Testis (tissue), 3 donors: Measurements from ENCODE around the gene CETP. TPM values are rescaled to one million over a fixed set of nuclear protein-coding genes. Genes with fewer than 3 reads are reported as not detected.
"Not testable (repeated sequence)": the region's sequence is repeated elsewhere in the genome, so short reads cannot be mapped to it uniquely, and the experiment has no call there.

Experiments used
- DNase-seq: peaks from one replicate; pipeline ENCODE4 v3.0.0-alpha.2; 2019
- H3K27ac ChIP-seq, 2 donors: fragments of 200-600 bp; sonication (generic); one replicate each; pipeline ENCODE4 v1.5.1; 2019
- H3K27me3 ChIP-seq: fragments of 200-600 bp; sonication (generic); one replicate; pipeline ENCODE4 v1.5.1; 2019
- H3K36me3 ChIP-seq: fragments of 200-600 bp; sonication (generic); one replicate; pipeline ENCODE4 v1.5.1; 2017; ENCODE audit warnings: low read depth; ENCODE audit errors: missing control alignments
- H3K4me1 ChIP-seq: fragments of 200-600 bp; sonication (generic); one replicate; pipeline ENCODE4 v1.5.1; 2019
- H3K4me3 ChIP-seq, 2 donors: fragments of 200-600 bp; sonication (generic); one replicate each; pipeline ENCODE4 v1.5.1; 2017 to 2019
- H3K9me3 ChIP-seq: fragments of 200-600 bp; sonication (generic); one replicate; pipeline ENCODE4 v1.5.1; 2017
- POLR2A ChIP-seq: fragments of 450-650 bp; IDR thresholded peaks from one replicate; pipeline ENCODE4 v1.6.1; 2017; ENCODE audit warnings: antibody characterized with exemption, mild to moderate bottlenecking, moderate library complexity
- WGBS, 2 donors: methylation state at CpG; one replicate each; pipeline ENCODE4 v1.1.5; 2018; 5-methylcytosine and 5-hydroxymethylcytosine counted together
- intact Hi-C: fragments of 100-400 bp; cut with DNase I; formaldehyde crosslinking; loops from one replicate; pipeline ENCODE4 v1.15.1; 2023; ENCODE audit warnings: low total_unique reads
- polyA plus RNA-seq: library from polyadenylated mRNA; stranded (reverse); fragments of 350-450 nt; fragmentation: Illumina TruSeq; extraction: RNeasy Lipid Tissue Mini Kit (QIAGEN cat#74804); gene quantifications from one replicate; pipeline ENCODE4 v1.2.3, GENCODE V29; 2014; ENCODE audit warnings: low read depth, low replicate concordance; ENCODE audit not compliant: insufficient read depth
- total RNA-seq, 2 donors: library from RNA; depleted of rRNA; stranded (reverse); fragments of >200 nt; gene quantifications; one replicate each; pipeline ENCODE4 v1.2.3, GENCODE V29; 2016
- TF ChIP-seq, protein P1 (sequence below), 3 experiments: fragments of 450-650 bp in 2 of 3; fragments of 200-600 bp in 1 of 3; sonication (generic) in 1 of 3; IDR thresholded peaks; one replicate each; pipeline ENCODE4 v1.5.1; 2016 to 2019; ENCODE audit warnings: antibody characterized with exemption in 3 of 3, mild to moderate bottlenecking in 2 of 3, moderate library complexity in 1 of 3

The CETP gene
- total and polyA plus RNA-seq, 3 donors from 2014 or later = 0.24 to 0.69 (median 0.50) TPM

DNA sequence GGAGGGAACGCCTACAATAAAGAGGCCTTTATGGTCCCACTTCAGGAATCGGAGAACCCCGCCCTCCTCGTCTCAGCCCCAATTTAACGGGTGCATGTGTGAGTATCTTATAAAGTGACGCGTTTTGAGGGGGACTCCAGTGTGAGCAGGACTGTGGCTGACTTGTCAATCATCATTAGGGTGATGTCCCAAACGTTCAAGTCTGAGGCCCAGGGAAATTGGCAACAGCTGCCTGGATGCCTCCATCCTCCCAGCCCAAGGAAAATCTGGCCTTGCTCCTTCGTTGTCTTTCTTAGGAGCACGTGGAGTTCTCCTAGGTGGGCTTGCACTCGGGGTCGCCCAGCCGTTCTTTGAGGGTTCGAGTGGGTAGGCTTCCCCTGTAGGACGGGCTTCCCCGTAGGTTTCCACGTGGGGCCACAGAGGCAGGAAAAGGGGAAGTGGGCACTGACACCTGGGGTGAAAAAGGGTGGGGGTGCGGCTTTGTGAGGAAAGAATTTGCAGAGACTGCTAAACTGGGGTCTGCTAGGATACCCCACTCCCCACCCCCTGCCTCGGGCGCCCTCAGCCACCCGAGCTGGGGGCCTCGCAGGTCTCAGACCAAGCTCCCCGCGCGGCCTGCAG lies 30.4 kb upstream of the CETP start:
- H3K9me3 ChIP-seq = no peaks in the 10 kb centered on the region
- H3K36me3 ChIP-seq = no peaks in the 10 kb centered on the region
- H3K4me1 ChIP-seq = peaks cover 14% of the 10 kb centered on the region
- DNase-seq = no peak
- peak overlapping the region; percentile 92 to 98 for H3K27ac ChIP-seq
- no peak for TF ChIP-seq POLR2A
- TF ChIP-seq, protein P1, sequence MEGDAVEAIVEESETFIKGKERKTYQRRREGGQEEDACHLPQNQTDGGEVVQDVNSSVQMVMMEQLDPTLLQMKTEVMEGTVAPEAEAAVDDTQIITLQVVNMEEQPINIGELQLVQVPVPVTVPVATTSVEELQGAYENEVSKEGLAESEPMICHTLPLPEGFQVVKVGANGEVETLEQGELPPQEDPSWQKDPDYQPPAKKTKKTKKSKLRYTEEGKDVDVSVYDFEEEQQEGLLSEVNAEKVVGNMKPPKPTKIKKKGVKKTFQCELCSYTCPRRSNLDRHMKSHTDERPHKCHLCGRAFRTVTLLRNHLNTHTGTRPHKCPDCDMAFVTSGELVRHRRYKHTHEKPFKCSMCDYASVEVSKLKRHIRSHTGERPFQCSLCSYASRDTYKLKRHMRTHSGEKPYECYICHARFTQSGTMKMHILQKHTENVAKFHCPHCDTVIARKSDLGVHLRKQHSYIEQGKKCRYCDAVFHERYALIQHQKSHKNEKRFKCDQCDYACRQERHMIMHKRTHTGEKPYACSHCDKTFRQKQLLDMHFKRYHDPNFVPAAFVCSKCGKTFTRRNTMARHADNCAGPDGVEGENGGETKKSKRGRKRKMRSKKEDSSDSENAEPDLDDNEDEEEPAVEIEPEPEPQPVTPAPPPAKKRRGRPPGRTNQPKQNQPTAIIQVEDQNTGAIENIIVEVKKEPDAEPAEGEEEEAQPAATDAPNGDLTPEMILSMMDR (IDR thresholded peaks at IDR 0.05) = no peak
- H3K27me3 ChIP-seq = no peaks in the 10 kb centered on the region
- intact Hi-C loops = no loop called here
- H3K4me3 ChIP-seq = peak overlapping the region; percentile 88 to 97
- 18 to 21% methylated on average over 18 to 22 of the region's 25 CpGs for whole genome bisulfite sequencing, 2 donors

DNA sequence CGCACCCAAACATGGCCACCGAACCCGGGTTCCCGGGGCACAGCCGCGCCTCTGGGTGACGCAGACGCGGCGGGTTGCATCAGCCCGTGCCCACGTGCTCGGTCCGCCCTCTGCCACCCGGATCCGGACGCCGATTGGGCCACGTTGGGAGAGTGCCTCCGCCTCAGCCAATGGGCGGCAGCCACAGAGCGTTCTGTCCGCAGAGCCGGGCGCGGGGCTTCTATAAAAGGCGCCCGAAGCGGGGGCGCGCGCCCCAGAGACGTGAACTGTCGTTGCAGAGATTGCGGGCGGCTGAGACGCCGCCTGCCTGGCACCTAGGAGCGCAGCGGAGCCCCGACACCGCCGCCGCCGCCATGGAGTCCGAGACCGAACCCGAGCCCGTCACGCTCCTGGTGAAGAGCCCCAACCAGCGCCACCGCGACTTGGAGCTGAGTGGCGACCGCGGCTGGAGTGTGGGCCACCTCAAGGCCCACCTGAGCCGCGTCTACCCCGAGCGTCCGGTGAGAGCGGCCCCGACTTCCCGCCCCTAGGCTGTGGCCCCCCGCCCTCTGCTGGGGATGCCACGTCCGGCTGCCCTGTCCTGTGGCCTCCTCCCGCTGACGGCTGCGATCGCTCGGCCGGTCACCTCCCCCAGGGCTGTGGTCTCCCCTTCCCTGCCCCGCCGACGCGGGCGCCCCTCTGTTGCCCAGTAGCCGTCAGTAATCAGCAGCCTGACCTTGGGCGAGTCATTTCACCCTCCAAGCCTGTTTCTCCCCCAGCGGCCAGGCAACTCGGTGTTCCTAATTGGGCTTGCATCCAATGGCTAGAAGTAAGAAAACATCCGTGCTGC lies 29.6 kb upstream of the CETP start, which contains the start of gene HERPUD1:
Gene HERPUD1, plus strand, starts transcription at position 251 of the 829 bp plus-strand sequence. Its CDS starts 103 bp downstream, at position 354.
- intact Hi-C loops = no loop called here
- TF ChIP-seq POLR2A = peak; percentile 65
- TF ChIP-seq, protein P1 (IDR thresholded peaks at IDR 0.05) = peak in 2 of 3 experiments; percentile 5 to 6
- Histone ChIP-seq H3K4me1 (peaks cover 14% of the 10 kb centered on the region), H3K9me3 (no peaks in the 10 kb centered on the region), H3K27me3 (no peaks in the 10 kb centered on the region), H3K4me3 (peak within 1 kb of the TSS; percentile 88 to 97), H3K27ac (peak within 1 kb of the TSS; percentile 92 to 98), H3K36me3 (no peaks in the 10 kb centered on the region)
- DNase-seq = peak; percentile 99
- 0% methylated on average over 13 to 37 of the region's 83 CpGs for WGBS, 2 donors

DNA sequence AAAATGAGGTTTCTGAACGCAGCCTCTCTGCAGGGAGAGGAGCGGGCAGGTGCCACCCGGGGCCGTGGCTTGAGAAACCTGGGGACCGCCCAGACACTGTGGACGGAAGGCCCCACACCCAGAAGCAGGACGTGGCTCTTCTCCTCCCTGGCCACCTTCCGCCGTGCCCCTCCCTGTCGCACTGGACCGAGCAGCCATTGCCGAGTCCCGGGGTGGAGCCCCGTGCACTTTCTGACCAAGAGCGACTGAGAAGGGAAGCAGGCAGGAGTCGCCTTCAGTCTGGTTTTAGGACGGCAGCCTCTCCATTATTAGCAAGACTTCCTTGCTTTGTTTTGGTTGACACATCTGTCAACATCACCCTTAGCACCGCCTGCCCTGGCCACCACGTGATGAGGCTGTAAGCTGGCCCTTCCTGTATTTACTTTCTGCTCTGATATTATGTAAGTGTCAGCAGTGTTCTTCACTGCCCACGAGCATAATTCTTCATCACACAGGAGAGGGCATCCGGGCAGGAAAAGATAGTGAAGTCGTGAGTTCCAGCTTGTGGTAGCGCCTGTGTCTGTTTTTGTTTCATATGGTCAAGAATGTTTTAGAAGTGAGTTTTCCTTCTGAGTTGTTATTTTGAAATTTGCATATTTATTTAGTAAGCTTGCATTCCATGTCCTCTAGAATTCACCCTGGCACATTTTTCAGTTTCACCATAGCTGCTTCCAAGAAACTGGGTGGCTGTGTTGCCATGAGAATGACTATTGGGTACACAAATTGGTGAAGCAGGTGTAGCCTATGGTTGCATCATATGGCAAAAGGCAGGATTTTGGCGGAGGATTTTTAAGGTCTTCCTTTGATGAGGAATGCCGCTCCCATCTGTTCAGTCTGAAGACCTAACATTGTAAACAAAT lies 28.8 kb upstream of the CETP start:
- Histone ChIP-seq H3K9me3 (no peaks in the 10 kb centered on the region), H3K4me3 (peak overlapping the region; percentile 88 to 97), H3K27ac (peak overlapping the region; percentile 92 to 98), H3K4me1 (peaks cover 14% of the 10 kb centered on the region), H3K36me3 (no peaks in the 10 kb centered on the region), H3K27me3 (no peaks in the 10 kb centered on the region)
- WGBS, 2 donors = 1 to 5% methylated on average over 15 to 25 of the region's 25 CpGs
- TF ChIP-seq, protein P1 (IDR thresholded peaks at IDR 0.05) = no peak
- TF ChIP-seq POLR2A = no peak
- DNase-seq = peak; percentile 88
- intact Hi-C loops = no loop called here

DNA sequence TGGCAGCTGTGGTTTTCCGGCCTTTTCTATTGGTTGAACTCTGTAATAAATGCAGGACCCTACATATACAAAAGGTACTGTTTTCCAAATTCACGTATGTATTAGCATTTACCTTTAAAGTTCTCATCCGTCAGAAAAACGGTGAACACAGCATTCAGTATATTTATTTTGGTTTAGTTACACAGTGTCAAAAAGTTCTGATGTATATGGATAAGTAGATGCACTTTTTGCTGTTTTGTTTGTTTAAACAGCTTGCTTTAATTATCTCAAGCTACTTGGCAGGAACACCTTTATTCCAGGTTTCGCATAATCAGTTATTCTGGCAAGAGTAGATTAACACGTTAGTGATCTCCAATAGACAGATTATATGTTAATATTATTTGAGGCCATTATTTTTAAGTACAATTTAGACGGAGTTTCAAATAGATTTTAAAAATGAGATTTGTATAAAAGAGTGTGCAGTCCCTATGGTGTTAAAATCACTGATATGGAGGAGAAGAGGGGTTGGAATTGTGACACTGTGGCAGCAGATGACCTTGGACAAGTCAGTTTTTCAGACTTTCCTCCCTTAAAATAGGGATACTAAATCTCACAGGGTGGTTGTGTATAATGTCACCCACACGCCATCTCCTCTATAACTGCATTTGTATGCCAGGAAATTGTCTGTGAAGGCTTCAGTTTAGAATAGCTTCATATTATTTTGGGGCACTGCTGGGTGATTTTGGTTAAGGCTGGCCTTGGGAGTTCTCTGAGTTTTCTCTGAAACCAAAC lies 27.7 kb upstream of the CETP start:
- peaks cover 14% of the 10 kb centered on the region for H3K4me1 ChIP-seq
- H3K9me3 ChIP-seq = no peaks in the 10 kb centered on the region
- peak overlapping the region; percentile 88 to 97 for H3K4me3 ChIP-seq
- intact Hi-C loops = no loop called here
- no peaks in the 10 kb centered on the region for H3K36me3 ChIP-seq
- H3K27me3 ChIP-seq = no peaks in the 10 kb centered on the region
- 25 to 37% methylated on average over 8 of the region's 8 CpGs for WGBS, 2 donors
- TF ChIP-seq POLR2A = no peak
- TF ChIP-seq, protein P1 (IDR thresholded peaks at IDR 0.05) = no peak
- no peak for DNase-seq
- peak overlapping the region; percentile 92 to 98 for H3K27ac ChIP-seq

DNA sequence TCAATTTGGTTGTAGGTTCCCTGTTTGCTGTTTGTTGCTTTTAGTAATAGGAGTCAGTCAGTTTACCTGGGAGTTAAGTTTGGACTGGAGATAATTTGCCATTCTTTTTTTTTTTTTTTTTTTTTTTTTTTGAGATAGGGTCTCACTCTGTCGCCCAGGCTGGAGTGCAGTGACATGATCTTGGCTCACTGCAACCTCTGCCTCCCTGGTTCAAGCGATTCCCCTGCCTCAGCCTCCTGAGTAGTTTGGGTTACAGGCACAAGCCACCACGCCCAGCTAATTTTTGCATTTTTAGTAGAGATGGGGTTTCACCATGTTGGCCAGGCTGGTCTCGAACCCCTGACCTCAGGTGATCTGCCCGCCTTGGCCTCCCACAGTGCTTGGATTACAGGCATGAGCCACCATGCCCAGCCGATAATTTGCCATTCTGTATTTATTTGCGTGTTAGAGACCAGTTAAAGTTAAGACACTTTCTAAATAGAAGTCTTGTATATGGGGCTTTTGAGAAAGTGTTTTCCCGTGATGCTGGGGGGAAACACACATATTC lies 27.1 kb upstream of the CETP start:
- intact Hi-C loops, H3K27me3 ChIP-seq, H3K36me3 ChIP-seq, DNase-seq, H3K9me3 ChIP-seq: not testable (repeated sequence)
- WGBS, 2 donors = 50 to 77% methylated on average over 8 of the region's 8 CpGs
- peak overlapping the region in 1 of 2 donors; percentile 11 for H3K27ac ChIP-seq
- H3K4me1 ChIP-seq = peaks cover 14% of the 10 kb centered on the region
- peak overlapping the region in 1 of 2 donors; percentile 88 for H3K4me3 ChIP-seq
